Daoy (cell line): Measurements from ENCODE around the gene TXLNB. TPM values are rescaled to one million over a fixed set of nuclear protein-coding genes. Genes with fewer than 3 reads are reported as not detected.
"Not testable (repeated sequence)": the region's sequence is repeated elsewhere in the genome, so short reads cannot be mapped to it uniquely, and the experiment has no call there.

ENCODE experiments used
- DNase-seq: peaks from one replicate; pipeline ENCODE4 v3.0.0-alpha.2; 2015; ENCODE audit warnings: low read depth
- total RNA-seq: library from RNA; depleted of rRNA; stranded (reverse); fragments of >200 nt; shearing (Covaris generic); gene quantifications from 2 replicates; pipeline ENCODE4 v1.2.3, GENCODE V29; 2014

Gene TXLNB
- total RNA-seq, 1 experiment from 2014 or later, result 0.11 TPM

DNA sequence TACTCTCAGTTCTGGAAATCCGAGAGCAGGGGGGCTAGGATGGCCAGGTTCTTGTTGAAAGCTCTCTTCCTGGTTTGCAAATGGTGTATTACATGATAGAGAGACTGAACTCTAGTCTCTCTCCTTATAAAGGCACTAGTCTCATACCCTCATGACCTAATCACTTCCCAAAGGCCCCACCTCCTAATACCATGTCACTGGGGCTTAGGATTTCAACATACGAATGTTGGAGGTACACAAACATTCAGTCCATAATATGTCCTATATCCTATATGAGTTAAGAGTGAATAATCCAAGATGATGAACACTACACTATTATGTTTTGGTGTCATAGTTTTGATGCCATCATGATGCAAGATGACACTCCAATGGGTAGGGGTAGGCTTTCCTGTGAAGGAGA lies 20.0 kb upstream of the TXLNB start:
- no peak for DNase-seq

- DNase-seq, result peak; percentile 7
Observed at GRCh38 chr6:139308936-139309603, 17.3 kb upstream of the TXLNB start.

DNA sequence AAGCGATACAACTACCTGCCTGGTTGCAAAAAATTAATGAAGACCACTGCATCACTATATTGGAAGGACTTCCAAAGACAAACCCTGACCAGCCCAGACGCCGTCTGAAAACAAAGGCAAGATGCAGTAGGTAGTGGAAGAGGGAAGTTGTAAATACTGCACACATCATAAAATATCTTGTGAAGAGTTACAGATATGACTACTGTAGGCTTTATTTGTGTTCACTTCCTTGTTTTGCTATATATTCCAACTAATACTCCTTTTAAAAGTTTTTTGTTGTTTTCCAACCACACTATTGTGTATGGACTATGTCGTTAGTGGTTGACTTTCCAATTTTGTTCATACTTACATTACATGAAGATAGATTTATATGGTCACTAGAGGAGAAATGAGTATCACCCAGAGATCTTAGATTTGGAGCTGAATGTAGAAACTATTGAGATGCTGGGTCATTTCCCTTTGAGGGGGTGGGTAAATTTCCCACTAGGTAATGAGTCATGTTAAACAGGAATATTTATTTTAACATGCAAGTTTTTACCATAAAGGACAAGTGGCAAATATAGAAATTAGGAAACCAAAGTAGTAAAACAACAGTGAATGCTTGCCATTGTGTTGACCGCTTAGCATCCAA lies 16.6 kb upstream of the TXLNB start:
- peak; percentile 6 for DNase-seq

GRCh38 chr6:139306291-139306981 lies 14.6 kb upstream of the TXLNB start:
- DNase-seq, result no peak

- DNase-seq, result no peak
Observed at GRCh38 chr6:139303185-139303584, 11.4 kb upstream of the TXLNB start.

DNA sequence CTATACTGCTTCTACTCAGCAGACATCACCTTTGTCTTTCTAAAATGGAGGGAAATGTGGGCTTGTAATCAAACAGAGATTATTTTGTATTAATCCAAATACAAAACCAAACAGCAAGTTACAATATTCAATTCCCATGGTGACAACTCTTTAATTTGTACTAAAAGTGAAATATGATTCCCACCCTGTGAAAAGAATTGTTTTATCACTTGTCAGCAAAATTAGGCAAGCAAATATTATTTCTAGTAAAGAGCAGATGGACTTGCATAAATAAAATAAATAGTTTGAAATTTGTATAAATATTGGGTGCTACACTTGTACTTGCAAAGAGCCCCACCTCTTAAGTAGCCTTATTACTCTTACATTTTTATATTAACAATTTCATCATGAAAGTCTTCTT lies 6.1 kb upstream of the TXLNB start:
- no peak for DNase-seq

DNA sequence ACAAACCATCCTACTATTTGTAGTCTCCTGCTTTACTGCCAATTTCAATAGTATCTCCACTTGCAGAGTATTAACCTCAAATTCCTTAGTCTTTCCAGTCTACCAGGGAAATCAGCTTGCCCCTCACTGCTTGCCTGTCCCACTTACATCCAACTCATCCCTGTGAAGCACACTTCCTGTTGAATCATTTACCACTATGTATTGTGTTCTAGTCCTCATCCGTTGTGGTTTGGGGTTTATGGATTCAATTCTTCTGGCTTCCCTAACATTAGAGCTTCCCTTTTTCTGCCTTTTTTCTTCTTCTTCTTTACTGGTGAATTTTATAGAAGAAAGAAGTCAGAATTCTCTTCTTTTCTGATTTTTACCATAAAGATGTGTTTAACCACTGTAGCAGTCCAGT lies 5.1 kb upstream of the TXLNB start:
- peak; percentile 78 for DNase-seq

- DNase-seq, result no peak
Observed at GRCh38 chr6:139295901-139296300, 4.1 kb upstream of the TXLNB start.

GRCh38 chr6:139294090-139294489 lies 2.3 kb upstream of the TXLNB start:
- no peak for DNase-seq

- DNase-seq, result not testable (repeated sequence)
Observed at GRCh38 chr6:139293230-139293629, 1.4 kb upstream of the TXLNB start.

GRCh38 chr6:139290787-139291311 lies 949 bp downstream of the TXLNB start:
- no peak for DNase-seq

GRCh38 chr6:139289233-139289632 lies 2.6 kb downstream of the TXLNB start:
- DNase-seq, result no peak

DNA sequence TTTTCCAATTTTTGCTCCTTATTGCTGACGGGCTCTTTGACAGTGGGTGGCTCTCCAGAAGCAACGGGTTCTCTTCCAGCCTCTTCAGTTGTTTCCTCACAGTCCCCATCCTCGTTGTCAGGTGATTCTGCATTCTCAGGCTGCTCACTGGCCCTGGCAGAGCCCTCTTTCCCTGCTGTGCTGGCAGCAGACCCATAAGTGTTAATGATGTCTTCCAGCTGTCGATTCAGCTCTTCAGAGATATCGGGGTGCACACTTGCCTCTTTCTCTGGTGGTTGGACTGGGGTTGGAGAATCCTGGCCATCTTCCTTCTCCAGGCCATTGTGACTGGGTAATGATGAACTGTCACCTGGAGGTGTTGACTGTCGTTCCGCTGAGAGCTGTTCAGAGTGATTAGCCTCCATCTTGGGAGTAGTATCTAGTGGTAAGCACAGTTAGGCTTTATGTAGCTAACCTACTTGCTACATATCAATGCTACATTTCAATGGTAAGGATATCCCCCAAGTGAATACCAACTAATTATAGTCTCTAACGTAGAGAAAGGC lies 3.2 kb downstream of the TXLNB start:
- no peak for DNase-seq

DNA sequence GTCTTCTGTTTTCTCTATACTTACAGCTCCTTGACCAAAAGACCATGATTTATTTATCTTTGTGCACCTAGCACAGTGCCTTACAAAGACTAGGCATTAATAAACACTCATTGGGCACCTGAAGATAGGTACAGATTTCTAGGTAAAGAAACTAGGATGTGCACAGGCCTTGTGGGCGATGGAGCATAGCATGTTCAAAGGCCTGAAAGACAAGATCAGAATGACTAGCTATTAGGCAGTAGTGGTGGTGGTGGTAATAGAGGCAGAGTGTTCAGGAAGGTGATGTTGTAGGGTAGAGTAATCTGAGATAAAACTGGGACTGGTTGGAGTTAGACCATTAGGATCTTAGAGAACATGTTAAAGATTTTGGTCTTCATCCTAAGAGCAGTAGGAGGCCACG lies 3.9 kb downstream of the TXLNB start:
- DNase-seq, result no peak

DNA sequence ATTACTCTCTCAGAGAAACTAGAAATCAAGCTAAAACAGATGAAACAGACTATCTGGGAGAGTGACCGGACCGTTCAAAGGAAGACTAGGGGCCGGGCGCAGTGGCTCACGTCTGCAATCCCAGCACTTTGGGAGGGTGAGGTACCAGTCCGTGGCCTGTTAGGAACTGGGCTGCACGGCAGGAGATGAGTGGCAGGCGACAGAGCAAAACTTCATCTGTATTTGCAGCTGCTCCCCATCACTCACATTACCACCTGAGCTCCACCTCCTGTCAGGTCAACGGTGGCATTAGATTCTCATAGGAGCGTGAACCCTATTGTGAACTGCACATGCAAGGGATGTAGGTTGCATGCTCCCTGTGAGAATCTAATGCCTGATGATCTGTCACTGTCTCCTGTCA lies 5.4 kb downstream of the TXLNB start:
- not testable (repeated sequence) for DNase-seq

GRCh38 chr6:139285590-139285989 lies 6.2 kb downstream of the TXLNB start:
- DNase-seq, result no peak

GRCh38 chr6:139284789-139285188 lies 7.0 kb downstream of the TXLNB start:
- DNase-seq, result no peak

GRCh38 chr6:139282684-139283083 lies 9.1 kb downstream of the TXLNB start:
- no peak for DNase-seq

DNA sequence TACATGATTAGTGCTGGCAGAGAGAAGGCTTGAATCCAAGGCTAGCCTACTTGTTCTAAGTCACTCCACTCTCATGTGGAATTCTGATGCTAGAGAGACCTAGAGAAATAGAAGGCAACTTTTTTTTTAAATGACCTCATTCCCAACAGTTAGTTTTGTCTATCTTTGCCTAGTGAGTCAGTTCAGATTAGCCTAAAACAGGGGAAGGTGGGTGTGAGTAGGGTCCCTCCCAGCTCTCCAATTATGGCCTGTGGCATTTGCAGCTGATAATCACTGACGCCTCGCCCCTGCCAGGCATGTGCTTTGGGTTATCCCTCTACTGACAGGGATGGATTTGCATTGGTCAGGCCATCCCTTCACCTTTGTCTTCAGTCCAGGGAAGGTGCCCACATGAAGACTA lies 13.6 kb downstream of the TXLNB start:
- DNase-seq, result peak; percentile 60

DNA sequence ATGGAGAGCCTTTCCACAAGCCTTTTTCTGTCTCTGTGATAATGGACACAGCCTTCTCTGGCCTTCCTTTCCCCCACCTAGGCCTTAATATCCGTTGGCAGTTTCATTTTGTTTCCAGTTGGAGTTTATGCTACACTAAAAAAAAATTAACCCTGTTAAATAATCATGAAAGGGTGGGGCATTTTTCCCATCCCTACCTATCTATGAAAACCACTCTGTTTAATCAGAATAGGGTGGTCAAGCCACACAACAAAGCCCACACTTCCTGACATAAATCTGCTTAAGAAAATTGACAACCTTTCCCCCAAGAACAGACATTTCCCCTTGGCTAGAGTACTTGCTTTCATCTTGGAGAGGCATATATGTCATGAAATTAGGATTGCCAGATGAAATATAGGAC lies 14.2 kb downstream of the TXLNB start:
- no peak for DNase-seq

- DNase-seq, result no peak
Observed at GRCh38 chr6:139277161-139277560, 14.6 kb downstream of the TXLNB start.

GRCh38 chr6:139275279-139276055 lies 16.3 kb downstream of the TXLNB start:
- DNase-seq, result no peak
